SHP77 (cell line): Measurements from ENCODE around the gene PRKCA.
"Not testable (repeated sequence)": the region's sequence is repeated elsewhere in the genome, so short reads cannot be mapped to it uniquely, and the experiment has no call there.

Experiments
- DNase-seq, 2 experiments: peaks; one replicate each; lab custom pipeline; 2025; lab: John Stamatoyannopoulos, UW

Gene PRKCA

DNA sequence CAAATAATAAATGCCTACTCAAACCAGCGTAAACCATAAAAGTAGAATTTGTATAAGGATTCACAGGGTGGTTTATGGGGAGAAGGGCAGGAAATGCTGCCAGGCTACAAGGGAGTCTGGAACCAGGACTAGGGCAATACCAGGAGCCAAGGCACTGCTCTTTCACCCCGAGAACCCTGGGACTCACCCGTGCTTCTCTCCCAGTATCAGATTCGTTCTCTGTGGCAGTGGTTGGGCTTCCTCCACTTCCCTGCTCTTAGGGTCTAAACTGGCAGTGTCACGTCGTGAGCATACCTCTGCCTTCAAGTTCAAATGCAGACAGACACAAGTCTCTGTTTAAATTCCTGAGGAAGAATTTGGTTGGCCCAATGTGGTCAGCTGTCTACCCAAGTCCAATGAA, 49.3 kb downstream of the PRKCA start:
- no peak for DNase-seq

DNA sequence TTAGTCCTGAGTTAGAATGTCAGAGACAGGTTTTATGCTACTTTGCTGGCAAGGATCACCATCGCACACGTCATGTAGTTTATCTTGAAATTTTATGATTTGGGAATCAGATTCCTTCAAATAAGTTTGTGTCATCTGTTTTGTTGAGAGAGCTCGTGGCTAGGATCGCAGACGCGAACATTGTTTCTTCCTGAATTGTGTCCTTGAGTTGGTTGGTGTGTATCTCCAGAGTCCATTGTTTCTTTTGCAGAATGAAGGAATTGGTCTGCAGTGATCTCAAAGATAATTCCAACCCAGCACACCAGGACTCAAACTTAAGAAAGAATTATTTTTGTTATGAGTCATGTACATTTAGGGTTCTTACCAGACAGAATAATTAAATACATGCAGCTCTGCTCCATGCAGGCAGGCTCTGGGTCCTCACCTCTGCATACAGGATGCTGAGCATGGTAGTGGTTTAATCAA, 51.6 kb downstream of the PRKCA start:
- DNase-seq: no peak

DNA sequence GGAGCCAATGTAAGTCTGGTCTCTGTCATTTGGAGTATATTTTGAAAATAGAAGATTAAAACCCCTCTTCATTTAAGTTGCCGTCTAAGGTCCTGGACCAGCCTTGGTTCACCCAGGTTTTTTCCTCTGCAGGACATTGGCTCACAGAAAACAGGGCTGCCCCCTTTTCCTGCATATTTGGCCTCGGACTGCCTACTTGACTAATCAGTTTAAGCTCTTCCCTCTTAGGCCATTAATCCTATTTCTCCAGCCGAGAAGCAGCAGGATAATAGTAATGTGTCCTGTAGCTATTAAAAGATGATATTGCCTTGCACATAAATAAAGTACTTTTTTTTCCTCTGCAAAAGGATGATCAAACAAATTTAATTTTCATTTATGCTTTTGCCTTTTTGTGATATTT, 52.1 kb downstream of the PRKCA start:
- DNase-seq: no peak

DNA sequence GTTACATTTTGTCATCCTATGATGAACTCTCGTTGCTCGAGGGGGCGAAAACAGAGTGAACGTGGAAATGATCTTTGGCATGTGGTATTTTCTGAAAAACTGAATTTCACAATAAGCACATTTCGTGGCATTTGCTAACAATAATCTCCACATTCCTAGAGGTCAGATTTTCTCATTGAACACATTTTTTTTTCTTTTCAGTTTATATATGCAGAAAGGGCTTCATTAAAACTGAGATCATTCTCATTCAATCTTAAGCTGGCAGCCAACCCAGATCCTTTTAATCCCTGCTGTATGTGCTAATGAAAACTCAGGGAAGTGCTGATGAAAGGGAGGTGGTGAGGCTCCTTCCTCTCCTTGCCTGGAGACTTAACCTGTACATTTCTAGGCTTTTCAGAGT, 52.6 kb downstream of the PRKCA start:
- no peak for DNase-seq

DNA sequence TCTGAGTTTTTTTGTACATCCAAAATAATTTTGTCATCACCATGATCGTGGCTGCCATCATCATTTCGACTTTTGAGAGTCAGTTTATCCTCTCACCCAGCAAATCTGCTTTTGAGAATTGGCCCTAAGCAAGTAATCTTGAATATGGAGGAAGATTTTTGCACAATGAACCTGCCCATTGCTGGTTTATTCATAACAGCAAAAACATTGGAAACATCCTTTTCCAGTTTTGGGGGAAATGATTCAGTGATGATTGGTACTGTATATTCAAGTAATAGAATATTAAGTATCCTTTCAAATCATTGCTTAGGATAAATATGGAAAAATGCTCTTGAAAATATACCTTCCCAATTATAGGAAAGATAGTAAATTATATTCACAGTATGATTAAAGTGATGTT, 53.1 kb downstream of the PRKCA start:
- no peak for DNase-seq

DNA sequence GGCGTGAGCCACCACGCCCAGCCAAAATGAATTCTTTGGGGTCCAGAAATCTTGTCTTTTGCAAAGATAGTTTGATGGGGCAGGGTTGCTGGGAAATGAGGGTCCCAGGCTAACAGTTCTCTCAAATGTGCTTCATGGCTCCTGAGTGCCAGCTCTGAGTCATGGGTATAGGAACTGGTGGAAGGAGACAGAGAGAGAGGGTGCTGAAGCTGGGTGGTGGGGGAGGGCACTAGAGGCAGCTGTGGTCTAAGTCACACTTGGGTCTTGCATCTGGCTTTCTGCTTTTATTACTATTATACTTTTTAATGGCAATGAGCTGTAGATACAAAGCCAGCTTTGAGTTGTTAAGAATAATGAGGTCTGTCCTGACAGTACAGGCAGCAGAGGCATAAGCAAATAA, 54.6 kb downstream of the PRKCA start:
- DNase-seq: no peak

DNA sequence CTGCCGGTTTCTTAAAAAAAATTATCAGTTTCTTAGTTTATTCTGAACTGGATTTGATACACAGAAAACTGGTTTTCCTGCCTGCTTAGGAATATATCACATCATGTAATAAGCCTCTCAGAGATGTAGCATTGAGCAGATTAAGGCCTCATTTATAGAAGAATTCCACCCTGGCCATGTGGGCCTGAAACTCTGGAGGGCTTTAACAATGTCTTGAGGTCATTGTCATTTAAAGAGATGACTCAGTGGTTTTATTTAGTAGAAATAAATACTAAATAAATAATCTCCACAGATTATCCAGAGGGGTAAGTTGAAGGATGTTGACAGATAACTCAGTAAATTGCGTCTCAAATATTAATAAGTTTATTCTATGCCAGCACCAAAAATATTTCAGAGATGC, 56.9 kb downstream of the PRKCA start:
- DNase-seq: no peak

DNA sequence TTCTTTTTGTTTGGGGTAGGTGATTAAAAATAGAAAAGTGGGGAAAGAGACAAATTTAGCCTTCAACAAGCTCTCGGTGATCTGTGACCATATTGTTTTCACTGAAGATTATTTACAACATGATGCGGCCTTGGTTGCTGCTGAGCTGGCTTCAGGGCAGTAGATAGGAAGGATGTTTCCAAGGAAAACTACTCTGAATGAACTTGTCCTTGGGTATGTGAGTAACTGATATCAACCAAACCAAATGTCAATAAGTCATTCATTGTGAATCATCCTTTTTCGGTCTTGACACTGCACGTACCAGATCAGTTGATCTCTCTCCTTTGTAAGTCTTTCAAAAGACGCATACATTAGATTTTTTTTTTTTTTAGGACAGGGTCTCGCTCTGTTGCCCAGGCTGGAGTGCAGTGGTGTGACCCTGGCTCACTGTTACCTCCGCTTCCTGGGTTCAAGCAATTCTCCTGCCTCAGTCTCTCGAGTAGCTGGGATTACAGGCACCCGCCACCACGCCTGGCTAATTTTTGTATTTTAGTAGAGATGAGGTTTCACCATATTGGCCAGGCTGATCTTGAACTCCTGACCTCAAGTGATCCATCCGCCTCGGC, 58.6 kb downstream of the PRKCA start:
- not testable (repeated sequence) for DNase-seq

DNA sequence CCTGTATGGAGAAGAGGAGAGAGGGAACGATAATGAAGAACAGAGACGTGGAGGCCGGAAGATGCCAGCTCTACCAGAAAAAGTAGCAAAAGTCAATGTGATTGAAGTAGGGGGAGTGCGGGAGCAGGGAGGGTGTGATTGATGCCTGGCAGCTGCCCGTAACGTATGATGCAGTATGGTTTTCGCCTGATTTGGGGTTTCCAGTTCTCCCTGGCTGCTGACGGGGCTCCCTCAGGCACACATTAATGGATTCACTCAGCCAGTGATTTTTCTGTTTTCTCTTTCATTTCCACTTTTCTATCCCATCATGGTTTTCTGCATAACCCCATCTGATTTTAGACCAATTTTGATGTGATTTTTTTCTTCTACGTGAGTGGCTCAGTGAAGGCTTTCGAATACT, 62.1 kb downstream of the PRKCA start:
- no peak for DNase-seq

DNA sequence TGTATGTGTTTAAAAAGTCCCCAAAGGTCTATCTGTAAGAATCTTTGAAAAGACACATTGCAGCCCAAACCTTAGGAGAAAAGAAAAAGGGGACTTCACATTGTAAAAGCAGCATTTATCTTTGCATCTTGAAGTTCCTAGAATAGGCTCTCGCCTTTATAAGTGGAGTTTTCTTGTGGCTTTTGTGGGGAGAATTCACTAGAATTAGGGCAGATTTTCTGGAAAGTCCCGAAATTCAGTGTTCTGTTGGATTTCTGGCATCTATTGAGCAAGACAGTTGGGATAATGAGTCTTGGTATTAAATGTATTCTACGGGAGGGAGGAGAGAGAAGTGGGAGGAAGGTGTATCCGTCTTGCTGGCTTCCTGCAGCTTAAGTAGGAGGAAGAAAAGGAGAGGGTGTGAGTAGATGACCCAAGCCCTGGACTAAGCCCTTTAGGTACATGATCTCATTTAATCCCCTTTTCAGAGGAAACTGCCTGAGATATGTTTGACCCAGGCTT, 62.6 kb downstream of the PRKCA start:
- no peak for DNase-seq

DNA sequence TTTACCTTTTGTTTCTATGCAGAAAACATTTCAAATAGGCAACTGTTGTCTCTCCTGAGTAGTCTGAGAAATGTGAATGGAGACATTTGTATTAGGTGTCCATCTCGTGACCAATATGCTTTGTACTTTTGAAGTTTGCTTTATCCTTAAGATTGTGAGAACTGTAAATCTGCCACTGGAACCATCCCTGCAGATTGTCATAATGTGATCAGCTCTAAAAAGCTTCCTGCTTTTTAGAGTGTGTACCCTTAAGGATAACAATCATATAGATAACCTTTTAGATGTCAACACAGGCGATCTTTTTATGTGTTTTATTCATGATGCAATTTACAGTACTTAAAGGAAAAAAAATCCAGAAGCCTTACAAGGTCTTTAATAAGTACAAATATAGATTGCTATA, 63.5 kb downstream of the PRKCA start:
- DNase-seq: no peak

DNA sequence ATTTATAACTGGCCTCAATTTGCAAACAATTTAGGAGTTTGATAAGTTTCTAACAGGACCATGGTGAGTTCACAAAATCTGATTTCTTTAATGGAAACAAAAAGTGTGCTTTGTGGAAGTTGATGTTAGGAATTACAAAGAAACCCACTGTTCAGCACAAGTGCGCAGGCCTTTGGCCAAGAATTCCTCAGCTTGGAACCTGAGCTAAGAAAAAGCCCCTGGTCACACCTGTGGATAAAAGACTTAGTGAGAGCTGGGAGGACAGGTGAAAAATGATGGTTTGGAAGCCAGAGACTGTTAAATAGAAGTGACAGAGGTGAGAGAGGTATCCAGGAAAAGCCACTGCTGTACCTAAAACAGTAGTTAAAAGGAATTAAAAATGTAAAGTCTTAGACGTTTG, 64.7 kb downstream of the PRKCA start:
- DNase-seq: no peak

DNA sequence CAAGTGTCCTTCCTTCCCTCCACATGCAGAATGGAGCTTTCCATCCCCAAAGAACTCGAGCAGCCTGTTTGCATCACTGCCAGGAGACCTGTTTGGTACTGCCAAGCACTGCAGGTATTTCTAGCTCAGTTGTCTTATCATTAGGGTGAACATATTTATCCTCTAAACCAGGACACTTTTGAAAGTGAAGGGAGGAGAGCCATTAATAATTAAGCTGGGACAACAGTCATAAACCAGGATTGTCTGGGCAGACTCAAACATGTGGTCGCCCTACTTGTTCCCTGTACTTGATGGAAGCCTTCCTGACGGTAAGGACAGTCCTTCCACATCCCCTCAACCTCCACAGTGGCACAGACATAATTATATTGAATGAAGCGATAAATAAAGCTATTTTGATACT, 67.4 kb downstream of the PRKCA start:
- no peak for DNase-seq

DNA sequence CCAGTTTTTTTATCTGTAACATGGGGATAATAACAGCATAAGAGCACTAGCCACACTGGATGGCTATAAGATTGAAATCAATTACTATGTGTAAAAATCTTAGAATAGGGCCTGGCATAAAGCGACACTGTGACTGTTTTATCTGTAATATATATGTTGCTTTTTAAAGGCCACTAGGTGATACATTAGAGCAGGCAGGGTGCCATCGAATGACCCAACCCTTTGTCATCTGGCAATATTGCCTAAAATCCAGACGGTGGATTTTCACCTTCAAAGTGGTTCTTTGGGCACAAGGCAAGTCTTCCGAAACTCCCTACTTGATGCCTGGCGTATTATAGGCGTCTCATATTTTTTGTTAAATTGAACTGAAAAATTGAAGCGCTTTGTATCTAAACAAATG, 69.1 kb downstream of the PRKCA start:
- no peak for DNase-seq

DNA sequence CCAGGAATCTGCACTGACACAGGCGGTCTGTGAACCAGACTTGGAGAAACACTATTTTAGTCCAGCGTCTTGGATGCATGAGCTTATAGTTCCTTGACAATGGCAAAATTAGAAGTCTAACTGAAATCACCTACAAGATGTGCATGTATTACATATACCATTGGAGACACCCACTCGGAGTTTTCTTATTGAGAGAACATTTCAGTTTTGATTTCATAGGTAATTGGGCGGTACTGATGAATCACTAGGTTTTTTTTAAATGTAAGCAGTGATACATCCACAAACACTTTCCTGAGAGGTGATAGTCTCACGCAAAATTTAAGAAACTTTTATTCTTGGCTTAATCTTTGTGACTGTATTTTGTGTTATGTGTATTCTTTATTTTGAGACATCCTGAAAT, 69.8 kb downstream of the PRKCA start:
- DNase-seq: no peak

DNA sequence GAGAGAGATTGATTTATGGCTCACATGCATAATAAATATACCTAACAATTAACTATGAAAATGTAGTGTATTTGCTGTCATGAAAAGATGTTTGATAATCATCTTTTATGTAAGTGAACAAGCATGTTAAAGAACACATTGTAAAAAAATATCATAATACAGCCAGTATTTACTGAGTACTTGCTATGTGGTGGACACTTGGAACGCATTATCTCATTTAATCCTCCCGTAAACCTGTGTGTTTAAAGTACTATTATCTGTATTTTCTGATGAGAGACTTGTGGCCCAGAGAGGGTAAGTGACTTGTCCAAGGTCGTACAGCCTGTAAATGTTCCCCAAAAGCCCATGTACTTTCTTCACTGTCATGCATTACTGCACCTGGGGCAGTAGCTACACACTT, 70.7 kb downstream of the PRKCA start:
- no peak for DNase-seq

DNA sequence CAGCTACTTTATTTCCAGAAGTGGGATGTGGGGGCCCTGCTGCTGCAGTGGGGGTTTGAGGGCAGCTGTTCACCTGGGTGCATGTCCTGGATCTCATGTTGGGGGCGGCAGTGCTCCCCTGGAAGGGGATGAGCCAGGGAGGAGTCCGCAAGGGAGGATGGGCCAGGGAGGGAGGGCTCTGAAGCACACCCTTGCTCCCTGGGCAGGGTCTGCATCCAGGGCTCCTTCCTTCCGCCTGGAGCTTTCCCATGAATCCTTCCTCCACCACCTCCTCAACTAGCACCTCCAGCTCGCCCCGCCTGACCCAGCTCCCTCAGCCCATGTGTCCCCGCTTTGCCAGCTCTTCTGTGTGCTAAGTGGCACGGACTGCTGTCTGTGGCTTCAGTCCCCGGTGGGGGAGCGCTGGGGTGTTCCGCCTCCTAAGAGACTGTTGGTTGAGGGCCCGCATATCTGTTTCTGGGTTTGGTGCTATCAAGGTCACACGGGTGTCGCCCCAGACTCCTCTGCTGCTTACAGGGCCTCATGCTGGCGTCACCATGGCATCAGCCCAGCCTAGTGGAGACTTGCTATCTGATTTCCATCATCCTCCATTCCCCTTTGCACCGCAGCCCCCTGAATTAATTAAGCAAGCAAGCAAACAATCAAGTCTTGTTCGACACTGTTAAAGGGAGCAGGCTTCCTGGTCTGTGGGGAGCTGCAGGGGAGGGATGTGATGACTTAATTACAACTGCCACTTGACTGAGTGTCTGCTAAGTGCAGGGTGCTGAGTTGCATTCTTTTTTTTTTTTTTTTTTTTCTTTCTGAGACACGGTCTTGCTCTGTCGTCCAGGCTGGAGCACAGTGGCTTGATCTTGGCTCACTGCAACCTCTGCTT, 71.8 kb downstream of the PRKCA start:
- DNase-seq: no peak

DNA sequence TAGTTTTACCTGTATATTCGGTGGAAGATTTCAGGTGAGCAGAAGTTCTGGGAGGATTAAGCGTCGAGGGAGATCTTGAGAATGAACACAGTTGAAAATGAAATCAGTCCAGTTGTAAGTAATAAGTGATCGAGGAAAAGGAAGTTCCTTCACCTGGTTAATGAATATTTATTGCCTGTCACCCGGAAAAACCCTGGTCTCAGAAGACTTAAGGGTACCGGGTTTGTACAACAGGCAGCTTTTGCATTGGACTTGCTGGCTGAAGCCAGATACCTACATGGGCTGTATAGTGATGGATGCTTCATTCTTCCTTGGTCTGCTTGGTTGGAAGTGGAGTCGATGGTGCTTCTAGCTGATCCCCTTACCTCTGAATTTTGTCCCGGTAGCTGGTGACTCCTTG, 72.7 kb downstream of the PRKCA start:
- no peak for DNase-seq

DNA sequence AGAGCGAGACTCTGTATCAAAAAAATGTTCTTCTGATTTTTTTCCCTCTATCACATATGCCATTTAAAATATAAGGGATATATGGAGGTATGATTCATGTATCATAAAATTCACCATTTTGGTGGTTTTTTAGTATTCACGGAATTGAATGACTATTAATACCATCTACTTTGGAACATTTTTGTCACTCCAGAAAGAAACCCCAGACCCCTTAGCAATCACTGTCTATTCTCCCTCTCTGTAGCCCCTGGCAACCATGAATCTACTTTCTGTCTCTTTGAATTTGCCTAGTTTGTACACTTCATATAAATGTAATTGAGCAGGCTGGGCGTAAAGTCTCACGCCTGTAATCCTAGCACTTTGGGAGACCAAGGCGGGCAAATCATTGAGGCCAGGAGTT, 75.9 kb downstream of the PRKCA start:
- DNase-seq: no peak

DNA sequence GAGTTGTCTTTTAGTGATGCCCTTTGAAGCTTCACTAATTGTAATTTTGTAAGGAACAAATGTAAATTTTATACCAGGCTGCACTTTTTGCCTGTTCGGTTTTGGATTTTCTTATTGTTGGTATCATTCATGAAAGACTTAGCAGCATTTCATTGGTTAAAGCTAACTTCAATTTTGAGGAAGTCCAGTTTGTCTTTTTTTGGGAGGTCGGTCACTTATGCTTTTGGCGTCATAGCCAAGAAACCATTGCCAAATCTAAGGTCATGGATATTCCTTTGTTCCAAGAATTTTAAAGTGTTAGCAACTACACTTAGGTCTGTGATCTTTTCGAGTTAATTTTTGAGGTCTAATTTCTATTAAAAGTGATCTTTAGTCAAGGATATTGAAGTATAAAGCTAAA, 77.1 kb downstream of the PRKCA start:
- no peak for DNase-seq

DNA sequence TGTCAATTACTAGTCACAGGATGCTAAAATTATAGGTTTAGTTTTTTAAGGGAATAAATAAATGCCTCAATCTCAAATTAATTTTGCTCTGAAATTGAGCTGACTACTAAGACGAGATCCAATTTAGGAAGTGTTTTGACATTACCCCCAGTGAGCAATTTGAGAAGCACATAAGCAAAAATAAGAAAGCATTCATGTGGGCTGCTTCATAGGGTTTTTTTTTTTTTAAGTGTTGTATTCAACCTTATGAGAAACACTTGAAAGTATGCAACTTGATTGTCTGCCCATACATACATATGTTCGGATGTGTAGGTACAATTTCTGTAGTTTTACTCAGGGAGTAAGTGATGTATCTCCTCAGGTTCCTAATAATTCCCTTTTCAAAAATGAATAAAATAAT, 77.6 kb downstream of the PRKCA start:
- DNase-seq: no peak

DNA sequence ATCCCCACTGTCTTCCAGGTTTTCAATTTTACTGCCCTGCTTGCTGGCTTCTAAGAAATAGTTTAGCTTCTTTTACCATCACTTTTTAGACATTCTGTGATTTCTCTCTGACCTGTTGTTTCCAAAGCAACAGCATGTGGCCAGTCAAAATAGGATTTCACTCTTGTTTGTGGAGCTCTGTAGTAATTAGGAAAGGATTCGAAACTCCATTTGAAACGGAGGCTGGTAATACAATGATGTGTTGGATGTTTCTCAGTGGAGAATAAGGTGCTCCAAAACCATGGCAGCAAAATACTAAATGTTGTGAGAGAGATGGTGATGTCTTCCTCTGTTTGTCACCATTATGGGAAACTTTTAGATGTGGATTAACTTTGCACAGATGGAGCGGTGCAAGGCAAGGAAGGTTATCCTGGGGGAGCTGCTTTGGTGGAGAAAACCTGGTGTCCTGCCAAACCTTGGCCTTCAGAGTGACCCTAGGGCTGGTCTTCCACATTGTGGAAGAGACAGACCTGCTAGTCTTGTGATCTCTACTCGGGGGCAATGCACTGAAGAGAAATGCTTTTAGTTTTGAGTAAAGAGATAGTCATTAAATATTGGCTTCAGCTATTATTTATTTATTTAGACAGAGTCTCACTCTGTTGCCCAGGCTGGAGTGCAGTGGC, 79.4 kb downstream of the PRKCA start:
- DNase-seq: no peak

DNA sequence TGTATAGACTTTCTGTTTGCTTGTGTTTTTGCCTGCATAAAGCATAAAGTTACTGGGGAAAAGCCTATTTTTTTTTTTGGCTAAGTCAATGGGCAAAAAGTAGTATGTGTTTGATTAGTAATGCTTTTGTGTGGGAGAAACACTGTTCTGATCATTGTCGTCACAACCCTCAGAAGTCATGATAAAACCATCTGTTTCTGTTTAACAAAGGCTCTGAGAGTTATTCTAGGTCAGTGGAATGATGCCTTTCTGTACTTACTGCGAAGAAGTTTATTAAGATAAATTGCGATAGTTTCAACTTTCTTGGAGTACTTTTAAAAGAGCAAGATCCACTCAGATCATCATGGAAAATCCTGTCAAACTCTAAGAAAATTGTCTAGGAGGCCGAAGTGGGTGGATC, 80.9 kb downstream of the PRKCA start:
- DNase-seq: no peak
